ENCODE results near the gene TRPM4. TPM values are rescaled to one million over a fixed set of nuclear protein-coding genes. Genes with fewer than 3 reads are reported as not detected.

The TRPM4 gene
- total and polyA plus RNA-seq, 2 of the 8 experiments (the other 6 are each of a cell fraction or from before 2014, with no cell fraction given) = 11.3 to 13.3 TPM

- TF ChIP-seq, protein P1, sequence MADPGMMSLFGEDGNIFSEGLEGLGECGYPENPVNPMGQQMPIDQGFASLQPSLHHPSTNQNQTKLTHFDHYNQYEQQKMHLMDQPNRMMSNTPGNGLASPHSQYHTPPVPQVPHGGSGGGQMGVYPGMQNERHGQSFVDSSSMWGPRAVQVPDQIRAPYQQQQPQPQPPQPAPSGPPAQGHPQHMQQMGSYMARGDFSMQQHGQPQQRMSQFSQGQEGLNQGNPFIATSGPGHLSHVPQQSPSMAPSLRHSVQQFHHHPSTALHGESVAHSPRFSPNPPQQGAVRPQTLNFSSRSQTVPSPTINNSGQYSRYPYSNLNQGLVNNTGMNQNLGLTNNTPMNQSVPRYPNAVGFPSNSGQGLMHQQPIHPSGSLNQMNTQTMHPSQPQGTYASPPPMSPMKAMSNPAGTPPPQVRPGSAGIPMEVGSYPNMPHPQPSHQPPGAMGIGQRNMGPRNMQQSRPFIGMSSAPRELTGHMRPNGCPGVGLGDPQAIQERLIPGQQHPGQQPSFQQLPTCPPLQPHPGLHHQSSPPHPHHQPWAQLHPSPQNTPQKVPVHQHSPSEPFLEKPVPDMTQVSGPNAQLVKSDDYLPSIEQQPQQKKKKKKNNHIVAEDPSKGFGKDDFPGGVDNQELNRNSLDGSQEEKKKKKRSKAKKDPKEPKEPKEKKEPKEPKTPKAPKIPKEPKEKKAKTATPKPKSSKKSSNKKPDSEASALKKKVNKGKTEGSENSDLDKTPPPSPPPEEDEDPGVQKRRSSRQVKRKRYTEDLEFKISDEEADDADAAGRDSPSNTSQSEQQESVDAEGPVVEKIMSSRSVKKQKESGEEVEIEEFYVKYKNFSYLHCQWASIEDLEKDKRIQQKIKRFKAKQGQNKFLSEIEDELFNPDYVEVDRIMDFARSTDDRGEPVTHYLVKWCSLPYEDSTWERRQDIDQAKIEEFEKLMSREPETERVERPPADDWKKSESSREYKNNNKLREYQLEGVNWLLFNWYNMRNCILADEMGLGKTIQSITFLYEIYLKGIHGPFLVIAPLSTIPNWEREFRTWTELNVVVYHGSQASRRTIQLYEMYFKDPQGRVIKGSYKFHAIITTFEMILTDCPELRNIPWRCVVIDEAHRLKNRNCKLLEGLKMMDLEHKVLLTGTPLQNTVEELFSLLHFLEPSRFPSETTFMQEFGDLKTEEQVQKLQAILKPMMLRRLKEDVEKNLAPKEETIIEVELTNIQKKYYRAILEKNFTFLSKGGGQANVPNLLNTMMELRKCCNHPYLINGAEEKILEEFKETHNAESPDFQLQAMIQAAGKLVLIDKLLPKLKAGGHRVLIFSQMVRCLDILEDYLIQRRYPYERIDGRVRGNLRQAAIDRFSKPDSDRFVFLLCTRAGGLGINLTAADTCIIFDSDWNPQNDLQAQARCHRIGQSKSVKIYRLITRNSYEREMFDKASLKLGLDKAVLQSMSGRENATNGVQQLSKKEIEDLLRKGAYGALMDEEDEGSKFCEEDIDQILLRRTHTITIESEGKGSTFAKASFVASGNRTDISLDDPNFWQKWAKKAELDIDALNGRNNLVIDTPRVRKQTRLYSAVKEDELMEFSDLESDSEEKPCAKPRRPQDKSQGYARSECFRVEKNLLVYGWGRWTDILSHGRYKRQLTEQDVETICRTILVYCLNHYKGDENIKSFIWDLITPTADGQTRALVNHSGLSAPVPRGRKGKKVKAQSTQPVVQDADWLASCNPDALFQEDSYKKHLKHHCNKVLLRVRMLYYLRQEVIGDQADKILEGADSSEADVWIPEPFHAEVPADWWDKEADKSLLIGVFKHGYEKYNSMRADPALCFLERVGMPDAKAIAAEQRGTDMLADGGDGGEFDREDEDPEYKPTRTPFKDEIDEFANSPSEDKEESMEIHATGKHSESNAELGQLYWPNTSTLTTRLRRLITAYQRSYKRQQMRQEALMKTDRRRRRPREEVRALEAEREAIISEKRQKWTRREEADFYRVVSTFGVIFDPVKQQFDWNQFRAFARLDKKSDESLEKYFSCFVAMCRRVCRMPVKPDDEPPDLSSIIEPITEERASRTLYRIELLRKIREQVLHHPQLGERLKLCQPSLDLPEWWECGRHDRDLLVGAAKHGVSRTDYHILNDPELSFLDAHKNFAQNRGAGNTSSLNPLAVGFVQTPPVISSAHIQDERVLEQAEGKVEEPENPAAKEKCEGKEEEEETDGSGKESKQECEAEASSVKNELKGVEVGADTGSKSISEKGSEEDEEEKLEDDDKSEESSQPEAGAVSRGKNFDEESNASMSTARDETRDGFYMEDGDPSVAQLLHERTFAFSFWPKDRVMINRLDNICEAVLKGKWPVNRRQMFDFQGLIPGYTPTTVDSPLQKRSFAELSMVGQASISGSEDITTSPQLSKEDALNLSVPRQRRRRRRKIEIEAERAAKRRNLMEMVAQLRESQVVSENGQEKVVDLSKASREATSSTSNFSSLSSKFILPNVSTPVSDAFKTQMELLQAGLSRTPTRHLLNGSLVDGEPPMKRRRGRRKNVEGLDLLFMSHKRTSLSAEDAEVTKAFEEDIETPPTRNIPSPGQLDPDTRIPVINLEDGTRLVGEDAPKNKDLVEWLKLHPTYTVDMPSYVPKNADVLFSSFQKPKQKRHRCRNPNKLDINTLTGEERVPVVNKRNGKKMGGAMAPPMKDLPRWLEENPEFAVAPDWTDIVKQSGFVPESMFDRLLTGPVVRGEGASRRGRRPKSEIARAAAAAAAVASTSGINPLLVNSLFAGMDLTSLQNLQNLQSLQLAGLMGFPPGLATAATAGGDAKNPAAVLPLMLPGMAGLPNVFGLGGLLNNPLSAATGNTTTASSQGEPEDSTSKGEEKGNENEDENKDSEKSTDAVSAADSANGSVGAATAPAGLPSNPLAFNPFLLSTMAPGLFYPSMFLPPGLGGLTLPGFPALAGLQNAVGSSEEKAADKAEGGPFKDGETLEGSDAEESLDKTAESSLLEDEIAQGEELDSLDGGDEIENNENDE (IDR thresholded peaks at IDR 0.05; ENCODE audit: insufficient replicate concordance, low read length) = no peak
- TF ChIP-seq SP4 (IDR thresholded peaks at IDR 0.05; ENCODE audit: low read length) (no peak), ZNF274 (IDR thresholded peaks at IDR 0.05; ENCODE audit: borderline replicate concordance, extremely low read depth, low read length) (no peak)
These were observed 27.3 kb upstream of the TRPM4 start (continued) for GRCh38 chr19:49130325-49130724.
